Epithelial cell of prostate (primary cell): Measurements from ENCODE around the gene UBE2Q2.
A peak's percentile ranks its signal among the peaks of the same experiment; 100 is the strongest.
"Not testable (repeated sequence)": the region's sequence is repeated elsewhere in the genome, so short reads cannot be mapped to it uniquely, and the experiment has no call there.

Experiments
- DNase-seq: peaks from one replicate; pipeline ENCODE4 v3.0.0-alpha.2; 2011; ENCODE audit warnings: low read depth, low spot score
- H3K27ac ChIP-seq: fragments of 450-650 bp; 2 replicates; pipeline ENCODE4 v1.5.1; 2017; ENCODE audit warnings: mild to moderate bottlenecking

The UBE2Q2 gene

DNA sequence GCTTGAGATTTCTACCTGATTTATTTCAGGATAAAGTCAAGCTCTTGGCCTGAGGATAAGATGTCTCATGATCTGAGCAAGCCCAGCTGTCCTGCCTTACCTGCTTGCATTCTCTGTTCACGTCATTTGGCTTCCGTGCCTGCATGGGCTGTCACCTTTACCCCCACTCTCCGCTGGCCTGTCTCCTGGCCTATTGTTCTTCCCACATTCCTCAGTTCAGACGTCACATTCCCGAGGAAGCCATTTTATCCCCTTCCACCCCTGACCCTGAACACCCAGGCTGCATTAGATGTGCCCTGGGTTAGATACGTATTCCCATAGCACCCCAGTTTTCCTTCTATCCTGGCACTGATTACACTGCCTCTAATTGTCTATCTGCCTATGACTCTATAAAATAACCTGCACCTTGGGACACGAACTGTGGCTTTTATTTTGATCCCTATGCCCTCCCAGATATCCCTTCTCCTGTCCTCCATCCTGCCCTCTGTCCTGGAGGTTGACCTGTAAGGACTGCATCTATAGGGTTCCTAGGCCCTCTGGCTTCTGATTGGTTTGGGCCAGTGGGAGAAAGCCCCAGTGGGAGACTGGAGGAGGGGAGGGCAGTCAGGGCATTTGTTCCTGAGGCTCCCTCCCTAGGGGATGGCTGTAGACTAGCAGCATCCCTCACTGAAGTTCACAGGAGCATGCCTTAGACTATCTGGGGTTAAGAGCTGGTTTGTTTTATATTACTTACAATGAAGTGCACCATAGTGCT is 19.2 kb upstream of the UBE2Q2 start:
- no peak for DNase-seq
- no peak overlapping the region for H3K27ac ChIP-seq

GRCh38 chr15:75827691-75828090 is 15.6 kb upstream of the UBE2Q2 start:
- H3K27ac ChIP-seq, result peak overlapping the region; percentile 53
- DNase-seq, result peak; percentile 84

DNA sequence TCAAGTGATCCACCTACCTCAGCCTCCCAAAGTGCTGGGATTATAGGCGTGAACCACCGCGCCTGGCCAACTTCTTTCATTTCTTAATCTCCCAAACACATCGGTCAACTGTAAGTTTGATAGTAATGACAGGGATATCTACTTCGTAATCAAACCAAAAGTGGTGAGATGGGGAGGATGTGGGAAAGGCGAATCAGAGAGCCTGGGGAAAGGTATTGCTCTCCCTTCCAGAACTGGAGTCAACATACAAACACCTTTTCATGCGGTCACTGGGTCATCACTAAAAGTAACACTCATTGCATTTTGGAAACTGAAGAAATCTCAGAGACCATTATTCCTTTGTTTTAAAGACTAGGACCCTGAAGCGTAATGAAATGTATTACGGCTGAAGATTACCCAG is 14.8 kb upstream of the UBE2Q2 start:
- peak overlapping the region; percentile 53 for H3K27ac ChIP-seq
- DNase-seq, result no peak

GRCh38 chr15:75830910-75831805 is 12.1 kb upstream of the UBE2Q2 start:
- no peak for DNase-seq

GRCh38 chr15:75831806-75832102 is 11.5 kb upstream of the UBE2Q2 start:
- DNase-seq, result no peak
- no peak overlapping the region for H3K27ac ChIP-seq

More at GRCh38 chr15:75830910-75831805, 12.1 kb upstream of the UBE2Q2 start:
- no peak overlapping the region for H3K27ac ChIP-seq

GRCh38 chr15:75832114-75832513 is 11.1 kb upstream of the UBE2Q2 start:
- DNase-seq, result no peak
- no peak overlapping the region for H3K27ac ChIP-seq

DNA sequence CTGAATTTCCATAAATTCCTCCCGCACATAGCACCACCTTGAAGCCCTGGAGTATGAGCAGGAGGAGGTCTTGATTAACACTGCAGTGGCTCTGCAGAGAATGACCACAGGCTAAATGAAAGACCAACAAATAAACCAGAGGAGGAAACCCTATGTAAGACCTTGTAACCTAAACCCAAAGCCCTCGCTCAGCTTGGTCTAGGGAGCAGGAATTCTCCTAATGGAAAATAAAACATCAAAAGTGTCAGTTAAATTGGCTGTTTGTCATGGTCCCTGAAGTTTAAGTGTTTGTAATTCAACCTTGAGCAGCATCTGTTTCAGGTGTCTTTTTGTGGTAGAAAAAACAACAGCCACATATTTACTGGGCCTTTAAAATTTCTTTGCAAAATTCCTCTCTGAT is 9.2 kb upstream of the UBE2Q2 start:
- DNase-seq, result no peak
- no peak overlapping the region for H3K27ac ChIP-seq

DNA sequence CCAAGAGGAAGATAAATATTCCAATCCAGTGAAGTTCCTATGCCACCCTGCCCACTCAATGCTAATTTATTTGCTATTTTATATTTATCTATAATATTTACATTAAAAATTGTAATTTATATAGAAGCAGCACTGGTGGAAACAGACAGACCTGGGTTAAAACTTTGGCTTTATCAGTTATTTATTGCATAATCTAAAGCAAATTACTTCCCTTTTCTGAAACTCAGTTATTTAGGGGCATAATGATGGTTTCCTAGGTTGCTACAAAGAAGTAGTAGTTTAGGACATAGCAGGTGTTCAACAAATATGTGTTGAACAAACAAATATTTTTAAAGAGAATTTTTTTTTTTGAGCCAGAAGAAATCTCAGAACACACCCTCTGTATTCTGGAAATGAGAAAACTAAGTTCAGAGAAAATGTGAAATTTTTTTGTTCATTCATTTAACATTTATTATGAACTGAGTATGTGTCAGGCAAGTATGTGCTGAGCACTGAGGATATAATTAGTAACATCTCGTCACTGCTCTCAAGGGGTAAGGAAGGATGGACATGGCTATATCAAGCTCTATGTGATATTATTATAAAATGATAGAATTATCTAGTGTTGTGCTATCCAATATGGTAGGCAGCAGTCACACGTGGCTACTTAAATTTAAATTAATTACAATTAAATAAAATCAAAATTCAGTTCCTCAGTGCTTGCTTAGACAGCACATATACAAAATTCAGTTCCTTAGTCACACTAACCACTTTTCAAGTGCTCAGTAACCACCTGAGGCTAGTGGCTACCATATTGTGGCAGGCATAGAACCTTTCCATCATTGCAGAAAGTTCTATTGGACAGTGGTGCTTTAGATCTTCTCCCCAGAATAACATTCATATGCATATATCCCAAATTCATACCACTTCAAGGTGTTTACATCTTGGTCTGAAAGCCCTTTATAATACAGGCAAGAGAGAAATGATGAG is 7.0 kb upstream of the UBE2Q2 start:
- DNase-seq, result no peak
- peak overlapping the region; percentile 90 for H3K27ac ChIP-seq

- DNase-seq, result peak; percentile 53
- H3K27ac ChIP-seq, result peak overlapping the region; percentile 90
Observed at GRCh38 chr15:75836959-75837334, 6.3 kb upstream of the UBE2Q2 start.

- no peak overlapping the region for H3K27ac ChIP-seq
- no peak for DNase-seq
Observed at GRCh38 chr15:75840659-75841058, 2.6 kb upstream of the UBE2Q2 start.

DNA sequence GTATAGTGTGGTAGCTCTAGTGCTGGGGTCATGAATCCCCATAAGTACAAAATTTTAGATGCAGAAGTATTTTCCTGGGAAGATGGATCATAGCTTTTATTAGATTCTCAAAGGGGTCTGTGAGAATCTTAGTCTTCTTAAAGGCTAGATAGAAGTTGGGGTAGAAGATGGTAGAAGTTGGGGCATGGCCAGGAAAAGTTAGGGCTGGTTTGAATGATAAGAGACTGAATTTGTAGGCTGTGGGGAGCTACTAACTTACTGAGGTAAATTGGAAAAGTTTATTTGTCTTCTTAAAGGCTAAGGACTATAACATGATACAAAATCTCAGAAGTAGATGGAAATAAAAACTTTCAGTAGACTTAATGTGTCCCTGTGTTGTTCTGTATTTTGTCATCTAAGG is 1.6 kb upstream of the UBE2Q2 start:
- no peak overlapping the region for H3K27ac ChIP-seq
- DNase-seq, result no peak

- no peak for DNase-seq
- H3K27ac ChIP-seq, result peak overlapping the region; percentile 78
Observed at GRCh38 chr15:75843678-75844581, 683 bp downstream of the UBE2Q2 start.

DNA sequence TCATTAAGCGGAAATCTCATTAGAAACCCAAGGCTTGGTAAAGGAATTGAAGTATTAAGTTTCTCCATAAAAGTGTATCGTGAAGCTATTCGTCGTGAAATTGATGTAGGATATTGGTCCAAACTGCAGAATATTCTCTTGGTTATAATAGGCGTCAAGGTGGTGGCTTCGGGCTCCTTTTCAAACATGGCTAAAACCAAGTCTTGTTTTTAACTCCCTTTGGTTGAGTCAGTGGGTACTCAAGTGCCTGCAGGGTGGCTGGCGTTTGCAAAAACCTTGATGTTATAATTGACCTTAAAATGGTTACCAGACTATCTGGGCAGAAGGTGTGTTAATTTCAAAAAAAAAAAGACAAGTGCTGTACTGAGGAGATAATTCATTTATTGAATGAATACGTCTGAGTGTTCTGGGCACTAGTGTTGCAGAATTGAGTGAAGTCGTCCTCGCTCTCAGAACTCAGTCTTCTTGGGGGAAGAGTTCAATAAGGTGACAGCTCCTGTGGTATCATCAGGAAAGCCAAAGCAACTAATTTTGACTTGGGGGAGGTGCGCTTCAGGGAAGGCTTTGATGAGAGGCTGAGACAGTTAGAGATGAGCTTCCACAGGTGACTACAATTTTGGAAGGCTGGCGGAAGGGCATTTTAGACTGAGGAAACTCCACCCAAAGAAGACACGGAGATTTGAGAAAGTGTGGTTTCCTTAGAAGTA is 1.5 kb downstream of the UBE2Q2 start:
- DNase-seq, result no peak
- peak overlapping the region; percentile 78 for H3K27ac ChIP-seq

DNA sequence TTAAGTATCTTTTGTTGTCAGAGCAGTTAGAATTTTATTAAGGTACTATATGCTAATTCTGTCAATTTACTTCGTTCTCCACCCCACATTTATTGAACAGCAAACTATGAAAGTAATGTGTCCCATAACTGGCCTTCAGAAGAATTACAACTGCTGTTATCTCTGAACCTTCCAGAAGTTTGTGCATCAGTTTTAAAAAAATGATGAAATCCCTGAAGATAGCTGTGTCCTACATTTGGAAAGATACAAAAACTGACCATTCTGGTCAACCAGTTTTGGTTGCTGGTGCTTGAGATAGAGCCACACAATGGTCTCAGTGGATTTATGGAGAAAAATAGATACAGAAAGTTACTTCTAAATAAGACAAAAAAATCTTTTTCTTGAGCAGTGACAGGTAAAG is 5.9 kb downstream of the UBE2Q2 start:
- DNase-seq, result no peak
- no peak overlapping the region for H3K27ac ChIP-seq

GRCh38 chr15:75850708-75851107 is 7.5 kb downstream of the UBE2Q2 start:
- no peak for DNase-seq
- no peak overlapping the region for H3K27ac ChIP-seq

DNA sequence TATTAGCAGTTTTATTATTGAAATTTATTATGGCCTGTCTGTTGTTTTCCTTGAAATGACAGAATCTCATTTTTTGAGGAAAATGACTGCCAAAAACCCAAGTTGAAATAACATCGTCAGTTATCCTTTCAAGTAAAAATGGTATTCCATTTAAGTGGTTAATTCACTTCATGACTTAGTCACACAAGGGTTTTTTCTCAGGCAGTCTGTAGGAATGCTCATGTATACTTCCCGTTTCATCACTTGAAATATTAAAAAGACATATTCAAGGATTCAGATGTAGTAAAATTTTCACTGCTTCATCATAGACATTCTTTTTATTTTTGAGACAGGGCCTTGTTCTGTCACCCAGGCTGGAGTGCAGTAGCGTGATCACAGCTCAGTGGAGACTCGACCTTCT is 8.3 kb downstream of the UBE2Q2 start:
- DNase-seq, H3K27ac ChIP-seq: not testable (repeated sequence)

- H3K27ac ChIP-seq, result no peak overlapping the region
- DNase-seq, result no peak
Observed at GRCh38 chr15:75857886-75858285, 14.6 kb downstream of the UBE2Q2 start.

DNA sequence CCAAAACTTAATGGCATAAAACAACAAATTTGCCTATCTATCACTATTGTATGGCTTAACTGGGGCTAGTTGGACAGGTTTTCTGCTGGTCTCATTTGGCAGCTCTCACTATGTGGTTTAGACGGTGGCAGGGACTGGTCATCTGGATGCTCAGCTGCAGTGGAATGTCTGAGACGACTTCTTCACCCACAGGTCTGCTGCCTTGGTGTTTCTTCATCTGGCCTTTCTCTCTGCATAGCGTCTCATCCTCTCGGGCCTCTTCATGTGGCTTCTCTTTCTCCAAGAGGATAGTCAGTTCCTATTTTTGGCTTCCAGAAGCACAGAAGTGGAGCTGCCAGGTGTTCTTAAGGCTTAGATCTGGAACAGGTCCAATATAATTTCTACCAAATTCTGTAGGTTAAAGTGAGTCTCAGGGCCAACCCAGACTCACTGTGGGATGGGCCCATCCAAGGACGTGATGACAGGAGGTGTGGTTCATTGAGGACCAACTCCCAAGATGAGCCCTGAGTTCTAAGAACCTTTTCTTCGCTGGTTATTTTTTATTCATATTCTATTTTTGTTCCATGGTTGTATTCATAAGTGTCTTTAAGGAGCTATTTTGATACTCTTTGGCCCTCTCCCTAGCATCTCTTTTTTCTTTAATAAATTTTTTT is 18.6 kb downstream of the UBE2Q2 start:
- H3K27ac ChIP-seq, result no peak overlapping the region
- no peak for DNase-seq
